Tibial nerve (tissue), 4 donors: ENCODE data around the gene KLRC1. TPM values are rescaled to one million over a fixed set of nuclear protein-coding genes. Genes with fewer than 3 reads are reported as not detected.
A peak's percentile ranks its signal among the peaks of the same experiment; 100 is the strongest.
"Not testable (repeated sequence)": the region's sequence is repeated elsewhere in the genome, so short reads cannot be mapped to it uniquely, and the experiment has no call there.

Source experiments
- DNase-seq, 2 donors: peaks; one replicate each; pipeline ENCODE4 v3.0.0-alpha.2; 2019; ENCODE audit warnings: low spot score in 2 of 2
- H3K27ac ChIP-seq, 4 donors: fragments of 200-600 bp; sonication (generic) in 3 of 4; one replicate each; pipeline ENCODE4 v1.5.1; 2017 to 2019; ENCODE audit warnings: mild to moderate bottlenecking in 1 of 4
- H3K27me3 ChIP-seq, 2 donors: fragments of 200-600 bp; sonication (generic) in 1 of 2; one replicate each; pipeline versions ENCODE4 v1.5.1 to v1.6.0; 2017 to 2019
- H3K36me3 ChIP-seq, 3 donors: fragments of 200-600 bp; sonication (generic); one replicate each; pipeline ENCODE4 v1.5.1; 2018 to 2019
- H3K4me1 ChIP-seq, 4 donors: fragments of 200-600 bp; sonication (generic) in 3 of 4; one replicate each; pipeline ENCODE4 v1.5.1; 2017 to 2019
- H3K4me3 ChIP-seq, 4 donors: fragments of 200-600 bp; sonication (generic) in 3 of 4; one replicate each; pipeline ENCODE4 v1.5.1; 2017 to 2019; ENCODE audit warnings: mild to moderate bottlenecking in 1 of 4, moderate library complexity in 1 of 4
- H3K9me3 ChIP-seq, 4 donors: fragments of 200-600 bp; sonication (generic) in 3 of 4; one replicate each; pipeline ENCODE4 v1.5.1; 2017 to 2019
- EP300 ChIP-seq, 2 donors: sonication (generic); formaldehyde crosslinking; IDR thresholded peaks; one replicate each; pipeline ENCODE4 v1.6.1; 2017; ENCODE audit warnings: antibody characterized with exemption in 2 of 2, mild to moderate bottlenecking in 1 of 2
- POLR2A ChIP-seq, 2 donors: fragments of 450-650 bp; IDR thresholded peaks; one replicate each; pipeline ENCODE4 v1.6.1; 2017; ENCODE audit warnings: antibody characterized with exemption in 2 of 2, mild to moderate bottlenecking in 2 of 2, moderate library complexity in 2 of 2
- WGBS, 2 donors: methylation state at CpG; one replicate each; pipeline ENCODE4 v1.1.5; 2018; 5-methylcytosine and 5-hydroxymethylcytosine counted together
- total RNA-seq, 4 donors: library from RNA; depleted of rRNA; stranded (reverse); fragments of >200 nt; gene quantifications; one replicate each; pipeline ENCODE4 v1.1.0, GENCODE V29; 2016
- TF ChIP-seq, protein P1 (sequence below), 5 experiments: fragments of 200-600 bp in 3 of 5; fragments of 450-650 bp in 2 of 5; sonication (generic) in 3 of 5; IDR thresholded peaks; one replicate each; pipeline ENCODE4 v1.5.1; 2016 to 2019; ENCODE audit warnings: antibody characterized with exemption in 5 of 5, mild to moderate bottlenecking in 3 of 5, moderate library complexity in 2 of 5

The KLRC1 gene
- not detected for total RNA-seq

DNA sequence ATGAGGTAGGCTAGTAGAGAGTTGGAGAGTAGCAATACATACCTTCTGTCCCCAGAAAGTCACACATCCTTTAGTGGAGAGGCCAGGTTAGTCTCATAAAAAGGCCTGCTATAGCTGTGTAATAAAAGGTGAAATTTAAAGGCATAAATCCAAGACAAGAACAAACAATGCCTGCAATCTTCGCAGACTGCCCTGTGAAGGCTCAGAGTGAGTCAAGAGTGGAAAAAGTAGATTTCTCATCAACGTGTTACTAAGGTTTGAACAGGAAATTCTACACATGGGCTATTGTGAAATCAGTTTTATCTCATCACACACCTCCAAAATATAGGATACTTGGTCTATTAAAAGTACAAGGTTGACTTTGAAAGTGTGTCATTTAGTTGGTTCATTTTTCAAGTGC lies at the start of gene KLRC1:
Gene KLRC1, minus strand, starts transcription at position 222 of the 400 bp plus-strand sequence. CDS start 2,221 bp downstream, outside the sequence.
- H3K36me3 ChIP-seq = no peaks in the 10 kb centered on the region
- whole genome bisulfite sequencing, 2 donors = 54 to 61% methylated on average over 2 of the region's 2 CpGs

DNA sequence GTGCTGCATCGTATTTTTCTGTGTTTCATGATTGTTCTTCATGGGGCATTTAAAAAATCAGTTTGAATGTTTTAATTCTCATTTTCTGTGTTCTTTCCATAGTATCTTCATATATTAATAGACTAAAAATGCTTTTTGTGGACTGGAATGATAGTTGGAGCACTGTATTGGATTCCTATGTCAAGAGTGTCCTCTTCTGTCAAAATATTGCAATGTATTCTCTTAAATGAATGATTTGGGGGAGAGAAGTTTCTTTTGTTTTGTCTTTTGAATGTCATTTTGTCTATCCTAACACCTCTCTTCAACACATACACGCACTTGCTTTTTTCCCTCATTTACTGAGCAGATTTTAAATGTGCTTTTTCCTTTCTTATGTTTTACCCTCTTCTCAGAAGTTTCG lies 47.9 kb upstream of the KLRC1 start:
- WGBS, 2 donors = 45 to 50% methylated on average over 3 of the region's 3 CpGs
- Histone ChIP-seq H3K36me3 (no peaks in the 10 kb centered on the region), H3K27me3 (no peaks in the 10 kb centered on the region), H3K9me3 (peaks cover 0 to 8% (median 0%) of the 10 kb centered on the region in 4 donors), H3K4me1 (no peaks in the 10 kb centered on the region), H3K27ac (no peak overlapping the region), H3K4me3 (no peak overlapping the region)
- DNase-seq = no peak
- TF ChIP-seq EP300 (IDR thresholded peaks at IDR 0.05) = no peak
- TF ChIP-seq, protein P1, sequence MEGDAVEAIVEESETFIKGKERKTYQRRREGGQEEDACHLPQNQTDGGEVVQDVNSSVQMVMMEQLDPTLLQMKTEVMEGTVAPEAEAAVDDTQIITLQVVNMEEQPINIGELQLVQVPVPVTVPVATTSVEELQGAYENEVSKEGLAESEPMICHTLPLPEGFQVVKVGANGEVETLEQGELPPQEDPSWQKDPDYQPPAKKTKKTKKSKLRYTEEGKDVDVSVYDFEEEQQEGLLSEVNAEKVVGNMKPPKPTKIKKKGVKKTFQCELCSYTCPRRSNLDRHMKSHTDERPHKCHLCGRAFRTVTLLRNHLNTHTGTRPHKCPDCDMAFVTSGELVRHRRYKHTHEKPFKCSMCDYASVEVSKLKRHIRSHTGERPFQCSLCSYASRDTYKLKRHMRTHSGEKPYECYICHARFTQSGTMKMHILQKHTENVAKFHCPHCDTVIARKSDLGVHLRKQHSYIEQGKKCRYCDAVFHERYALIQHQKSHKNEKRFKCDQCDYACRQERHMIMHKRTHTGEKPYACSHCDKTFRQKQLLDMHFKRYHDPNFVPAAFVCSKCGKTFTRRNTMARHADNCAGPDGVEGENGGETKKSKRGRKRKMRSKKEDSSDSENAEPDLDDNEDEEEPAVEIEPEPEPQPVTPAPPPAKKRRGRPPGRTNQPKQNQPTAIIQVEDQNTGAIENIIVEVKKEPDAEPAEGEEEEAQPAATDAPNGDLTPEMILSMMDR (IDR thresholded peaks at IDR 0.05) = peak in 1 of 5 experiments; percentile 8
- TF ChIP-seq POLR2A (IDR thresholded peaks at IDR 0.05) = no peak

More for the DNA sequence above, at the start of gene KLRC1:
- DNase-seq = no peak
- Histone ChIP-seq H3K27me3 (no peaks in the 10 kb centered on the region), H3K9me3 (peaks cover 0 to 38% (median 8%) of the 10 kb centered on the region in 4 donors), H3K27ac (no peak within 1 kb of the TSS), H3K4me3 (no peak within 1 kb of the TSS), H3K4me1 (no peaks in the 10 kb centered on the region)
- TF ChIP-seq, protein P1 (IDR thresholded peaks at IDR 0.05) = no peak

DNA sequence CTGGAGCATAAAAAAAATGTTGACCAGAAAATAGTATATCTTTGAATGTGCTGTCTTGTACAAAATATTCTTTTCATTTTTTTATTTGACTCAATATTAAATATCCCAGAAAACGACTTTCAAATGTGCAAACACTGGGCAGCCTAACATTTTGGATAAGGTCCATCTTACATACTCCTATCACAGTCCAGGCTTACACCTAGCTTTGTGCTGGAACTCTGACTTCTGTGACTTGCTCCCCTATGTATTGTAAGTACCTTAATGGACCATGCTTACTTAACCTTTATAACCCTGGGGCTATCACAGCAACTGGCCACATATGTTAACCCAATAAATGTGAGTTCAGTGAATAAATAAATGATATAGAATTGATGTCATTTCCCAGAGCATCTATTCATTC lies 44.9 kb upstream of the KLRC1 start:
- Histone ChIP-seq H3K27me3 (no peaks in the 10 kb centered on the region), H3K4me1 (no peaks in the 10 kb centered on the region), H3K4me3 (no peak overlapping the region), H3K36me3 (no peaks in the 10 kb centered on the region), H3K9me3 (peaks cover 0 to 8% (median 0%) of the 10 kb centered on the region in 4 donors), H3K27ac (no peak overlapping the region)
- no peak for TF ChIP-seq EP300 (IDR thresholded peaks at IDR 0.05)
- TF ChIP-seq, protein P1 (IDR thresholded peaks at IDR 0.05) = no peak
- TF ChIP-seq POLR2A (IDR thresholded peaks at IDR 0.05) = no peak
- DNase-seq = no peak
- WGBS, 2 donors = 10 to 56% methylated on average over 1 of the region's 1 CpG

DNA sequence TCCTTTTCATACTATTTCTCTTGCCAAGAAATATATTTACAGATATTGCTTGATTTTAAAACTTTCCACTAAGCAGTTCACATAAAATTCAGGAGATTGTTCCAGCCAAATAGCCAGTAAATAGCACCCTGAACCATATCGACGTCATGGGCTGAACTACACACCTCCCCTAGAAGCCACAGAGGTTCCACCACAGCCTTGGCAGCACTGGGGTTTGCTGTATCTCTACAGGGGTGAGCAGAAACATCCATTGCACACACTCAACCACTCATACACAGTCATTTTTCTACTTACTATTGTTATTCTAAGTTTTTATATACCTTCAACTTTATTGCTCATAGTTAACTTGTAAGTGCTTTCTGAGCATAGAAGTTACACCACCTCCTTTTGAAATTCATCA lies 44.4 kb upstream of the KLRC1 start:
- no peak for DNase-seq
- TF ChIP-seq POLR2A (IDR thresholded peaks at IDR 0.05) (no peak), EP300 (IDR thresholded peaks at IDR 0.05) (peak in 1 of 2 donors; percentile 28)
- no peaks in the 10 kb centered on the region for H3K27me3 ChIP-seq
- no peaks in the 10 kb centered on the region for H3K4me1 ChIP-seq
- no peak overlapping the region for H3K27ac ChIP-seq
- no peaks in the 10 kb centered on the region for H3K36me3 ChIP-seq
- WGBS, 2 donors = 54 to 57% methylated on average over 2 of the region's 2 CpGs
- H3K9me3 ChIP-seq = peaks cover 0 to 5% (median 0%) of the 10 kb centered on the region in 4 donors
- no peak overlapping the region for H3K4me3 ChIP-seq

DNA sequence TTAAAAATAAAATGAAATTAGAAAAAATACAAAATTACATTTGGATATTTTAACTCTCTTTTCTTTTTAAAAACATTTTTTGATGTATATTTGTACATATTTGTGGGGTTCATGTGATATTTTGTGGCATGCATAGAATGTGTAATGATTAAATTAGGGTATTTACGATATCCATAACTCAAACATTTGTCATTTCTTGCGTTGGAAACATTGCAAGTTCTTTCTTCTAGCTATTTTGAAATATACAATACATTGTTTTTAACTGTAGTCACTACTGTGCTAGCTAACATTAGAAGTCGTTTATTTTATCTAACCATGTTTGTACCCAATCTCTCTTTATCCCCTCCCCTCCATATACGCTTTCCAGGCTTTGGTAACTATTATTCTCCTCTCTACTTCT lies 38.6 kb upstream of the KLRC1 start:
- DNase-seq = no peak
- Histone ChIP-seq H3K36me3 (no peaks in the 10 kb centered on the region), H3K4me1 (no peaks in the 10 kb centered on the region), H3K9me3 (no peaks in the 10 kb centered on the region), H3K27ac (no peak overlapping the region), H3K27me3 (no peaks in the 10 kb centered on the region), H3K4me3 (no peak overlapping the region)
- 59 to 81% methylated on average over 4 of the region's 4 CpGs for WGBS, 2 donors
- TF ChIP-seq, protein P1 (IDR thresholded peaks at IDR 0.05) = no peak
- TF ChIP-seq POLR2A (IDR thresholded peaks at IDR 0.05) (no peak), EP300 (IDR thresholded peaks at IDR 0.05) (no peak)

DNA sequence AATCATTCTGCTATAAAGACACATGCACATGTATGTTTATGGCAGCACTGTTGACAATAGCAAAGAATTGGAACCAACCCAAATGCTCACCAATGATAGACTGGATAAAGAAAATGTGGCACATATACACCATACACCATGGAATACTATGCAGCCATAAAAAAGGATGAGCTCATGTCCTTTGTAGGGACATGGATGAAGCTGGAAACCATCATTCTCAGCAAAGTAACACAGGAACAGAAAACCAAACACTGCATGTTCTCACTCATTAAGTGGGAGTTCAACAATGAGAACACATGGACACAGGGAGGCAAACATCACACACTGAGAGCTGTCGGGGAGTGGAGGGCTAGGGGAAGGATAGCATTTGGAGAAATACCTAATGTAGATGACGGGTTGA lies 34.2 kb upstream of the KLRC1 start:
- not testable (repeated sequence) for H3K27ac ChIP-seq, DNase-seq, H3K27me3 ChIP-seq, H3K36me3 ChIP-seq, H3K4me1 ChIP-seq, H3K4me3 ChIP-seq, H3K9me3 ChIP-seq
- WGBS, 2 donors = 95 to 96% methylated on average over 2 of the region's 2 CpGs

DNA sequence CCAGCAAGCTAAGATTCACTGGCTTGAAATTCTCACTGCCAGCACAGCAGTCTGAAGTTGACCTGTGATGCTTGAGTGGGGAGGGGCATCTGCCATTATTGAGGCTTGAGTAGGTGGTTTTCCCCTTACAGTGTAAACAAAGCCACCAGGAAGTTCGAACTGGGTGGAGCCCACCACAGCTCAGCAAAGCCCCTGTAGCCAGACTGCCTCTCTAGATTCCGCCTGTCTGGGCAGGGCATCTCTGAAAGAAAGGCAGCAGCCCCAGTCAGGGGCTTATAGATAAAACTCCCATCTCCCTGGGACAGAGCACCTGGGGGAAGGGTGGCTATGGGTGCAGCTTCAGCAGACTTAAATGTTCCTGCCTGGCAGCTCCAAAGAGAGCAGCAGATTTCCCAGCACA lies 28.7 kb upstream of the KLRC1 start:
- H3K36me3 ChIP-seq, H3K4me1 ChIP-seq, H3K27ac ChIP-seq, H3K27me3 ChIP-seq, H3K4me3 ChIP-seq, DNase-seq: not testable (repeated sequence)
- 71% methylated on average over 2 of the region's 2 CpGs; no CpG with 5 or more reads in 1 of the 2 donors for WGBS, 2 donors
- peaks cover 0 to 12% (median 0%) of the 10 kb centered on the region in 4 donors for H3K9me3 ChIP-seq

DNA sequence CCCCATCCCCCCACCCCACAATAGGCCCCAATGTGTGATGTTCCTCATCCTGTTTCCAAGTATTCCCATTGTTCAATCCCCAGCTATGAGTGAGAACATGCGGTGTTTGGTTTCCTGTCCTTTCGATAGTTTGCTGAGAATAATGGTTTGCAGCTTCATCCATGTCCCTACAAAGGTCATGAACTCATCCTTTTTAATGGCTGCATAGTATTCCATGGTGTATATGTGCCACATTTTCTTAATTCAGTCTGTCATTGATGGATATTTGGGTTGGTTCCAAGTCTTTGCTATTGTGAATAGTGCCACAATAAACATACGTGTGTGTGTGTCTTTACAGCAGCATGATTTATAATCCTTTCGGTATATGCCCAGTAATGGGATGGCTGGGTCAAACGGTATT lies 19.6 kb upstream of the KLRC1 start:
- not testable (repeated sequence) for H3K36me3 ChIP-seq, DNase-seq
- WGBS, 2 donors = 88 to 90% methylated on average over 5 of the region's 5 CpGs

More for the DNA sequence above, 19.6 kb upstream of the KLRC1 start:
- H3K27ac ChIP-seq, H3K4me1 ChIP-seq, H3K27me3 ChIP-seq, H3K4me3 ChIP-seq, H3K9me3 ChIP-seq: not testable (repeated sequence)
